ENCODE data around the gene ZBTB20.

ZBTB20 gene

GRCh38 chr3:114558271-114558670, 588.8 kb downstream of the ZBTB20 start:
- no peak for DNase-seq

GRCh38 chr3:114557791-114558190, 589.3 kb downstream of the ZBTB20 start:
- no peak for DNase-seq

GRCh38 chr3:114556657-114557213, 590.4 kb downstream of the ZBTB20 start:
- no peak for DNase-seq

- DNase-seq: no peak
These were observed 592.4 kb downstream of the ZBTB20 start for GRCh38 chr3:114554731-114555130.

- no peak for DNase-seq
These were observed 593.0 kb downstream of the ZBTB20 start for GRCh38 chr3:114553949-114554593.

- no peak for DNase-seq
These were observed 594.6 kb downstream of the ZBTB20 start for GRCh38 chr3:114552527-114552812.

- DNase-seq: no peak
These were observed 595.1 kb downstream of the ZBTB20 start for GRCh38 chr3:114551770-114552526.

GRCh38 chr3:114550165-114550564, 596.9 kb downstream of the ZBTB20 start:
- no peak for DNase-seq

- DNase-seq: no peak
These were observed 601.9 kb downstream of the ZBTB20 start for GRCh38 chr3:114545193-114545592.

- no peak for DNase-seq
These were observed 604.7 kb downstream of the ZBTB20 start for GRCh38 chr3:114542359-114542758.

- DNase-seq: no peak
These were observed 607.6 kb downstream of the ZBTB20 start for GRCh38 chr3:114539525-114539924.

- DNase-seq: no peak
These were observed 608.9 kb downstream of the ZBTB20 start for GRCh38 chr3:114538211-114538610.

- DNase-seq: no peak
These were observed 618.6 kb downstream of the ZBTB20 start for GRCh38 chr3:114528517-114528916.

- DNase-seq: no peak
These were observed 619.9 kb downstream of the ZBTB20 start for GRCh38 chr3:114527036-114527644.

GRCh38 chr3:114525278-114525677, 621.8 kb downstream of the ZBTB20 start:
- DNase-seq: no peak

GRCh38 chr3:114519415-114519814, 627.7 kb downstream of the ZBTB20 start:
- no peak for DNase-seq

GRCh38 chr3:114518206-114518808, 628.8 kb downstream of the ZBTB20 start:
- no peak for DNase-seq

- DNase-seq: no peak
These were observed 636.9 kb downstream of the ZBTB20 start for GRCh38 chr3:114510201-114510600.

- no peak for DNase-seq
These were observed 637.3 kb downstream of the ZBTB20 start for GRCh38 chr3:114509756-114510155.

GRCh38 chr3:114508976-114509375, 638.1 kb downstream of the ZBTB20 start:
- no peak for DNase-seq

GRCh38 chr3:114508208-114508607, 638.9 kb downstream of the ZBTB20 start:
- no peak for DNase-seq

GRCh38 chr3:114506591-114507300, 640.3 kb downstream of the ZBTB20 start:
- no peak for DNase-seq
